ENCODE data around the gene AKTIP.
"Not testable (repeated sequence)": the region's sequence is repeated elsewhere in the genome, so short reads cannot be mapped to it uniquely, and the experiment has no call there.

The AKTIP gene

DNA sequence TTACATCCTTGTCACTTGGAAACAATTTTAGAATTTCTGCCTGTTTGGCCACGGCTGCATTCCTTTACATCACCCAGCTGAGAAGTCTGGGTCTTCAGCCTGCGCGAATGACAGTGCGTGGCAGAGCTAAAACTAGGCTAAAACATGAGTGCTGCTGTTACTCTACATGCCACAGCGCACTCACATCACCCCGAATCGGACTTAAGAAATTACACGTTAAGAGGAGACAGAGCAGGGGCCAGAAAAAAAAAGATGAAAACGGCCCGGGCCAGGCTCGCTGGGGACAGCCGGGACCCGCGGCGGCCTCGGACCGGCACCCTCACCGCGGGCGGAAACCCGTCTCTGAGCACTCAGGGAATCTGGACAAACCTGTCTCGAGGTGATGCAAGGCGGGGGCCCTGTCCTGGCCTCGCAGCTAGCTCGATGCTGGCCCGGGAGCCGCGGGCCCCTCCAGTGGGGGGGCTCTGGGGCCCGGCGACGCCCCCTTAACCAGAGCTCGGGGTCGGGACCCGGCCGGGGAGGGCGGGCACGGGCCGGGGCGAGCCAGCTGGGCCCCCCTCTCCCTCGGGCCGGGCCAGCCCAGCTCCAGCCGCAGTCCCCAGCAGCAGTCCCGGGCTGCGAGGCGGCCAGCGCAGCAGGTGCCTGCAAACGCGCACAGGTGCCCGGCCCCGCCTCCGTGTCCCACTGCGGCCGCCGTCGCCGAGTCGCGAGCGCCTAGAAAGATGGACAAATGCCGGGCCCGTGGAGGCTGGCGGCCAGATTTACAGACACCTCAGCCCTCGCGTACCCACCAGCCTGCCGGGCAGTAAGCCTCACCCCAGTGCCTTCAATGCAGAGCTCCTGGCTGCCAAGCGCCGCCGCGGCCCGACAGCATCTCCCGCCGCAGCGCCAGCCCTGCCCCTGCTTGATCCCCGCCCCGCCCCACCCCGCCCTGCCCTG, at the start of gene AKTIP:
Gene AKTIP (minus strand): TSS at position 879 of the 939 bp plus-strand sequence. CDS start 2,950 bp downstream, outside the sequence.
- no peak for FAIRE-seq
- no peak for DNase-seq (ENCODE audit: insufficient read length, low spot score)
- TF ChIP-seq, protein P1, sequence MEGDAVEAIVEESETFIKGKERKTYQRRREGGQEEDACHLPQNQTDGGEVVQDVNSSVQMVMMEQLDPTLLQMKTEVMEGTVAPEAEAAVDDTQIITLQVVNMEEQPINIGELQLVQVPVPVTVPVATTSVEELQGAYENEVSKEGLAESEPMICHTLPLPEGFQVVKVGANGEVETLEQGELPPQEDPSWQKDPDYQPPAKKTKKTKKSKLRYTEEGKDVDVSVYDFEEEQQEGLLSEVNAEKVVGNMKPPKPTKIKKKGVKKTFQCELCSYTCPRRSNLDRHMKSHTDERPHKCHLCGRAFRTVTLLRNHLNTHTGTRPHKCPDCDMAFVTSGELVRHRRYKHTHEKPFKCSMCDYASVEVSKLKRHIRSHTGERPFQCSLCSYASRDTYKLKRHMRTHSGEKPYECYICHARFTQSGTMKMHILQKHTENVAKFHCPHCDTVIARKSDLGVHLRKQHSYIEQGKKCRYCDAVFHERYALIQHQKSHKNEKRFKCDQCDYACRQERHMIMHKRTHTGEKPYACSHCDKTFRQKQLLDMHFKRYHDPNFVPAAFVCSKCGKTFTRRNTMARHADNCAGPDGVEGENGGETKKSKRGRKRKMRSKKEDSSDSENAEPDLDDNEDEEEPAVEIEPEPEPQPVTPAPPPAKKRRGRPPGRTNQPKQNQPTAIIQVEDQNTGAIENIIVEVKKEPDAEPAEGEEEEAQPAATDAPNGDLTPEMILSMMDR (IDR thresholded peaks at IDR 0.05; ENCODE audit: insufficient read depth, missing control alignments), result no peak

DNA sequence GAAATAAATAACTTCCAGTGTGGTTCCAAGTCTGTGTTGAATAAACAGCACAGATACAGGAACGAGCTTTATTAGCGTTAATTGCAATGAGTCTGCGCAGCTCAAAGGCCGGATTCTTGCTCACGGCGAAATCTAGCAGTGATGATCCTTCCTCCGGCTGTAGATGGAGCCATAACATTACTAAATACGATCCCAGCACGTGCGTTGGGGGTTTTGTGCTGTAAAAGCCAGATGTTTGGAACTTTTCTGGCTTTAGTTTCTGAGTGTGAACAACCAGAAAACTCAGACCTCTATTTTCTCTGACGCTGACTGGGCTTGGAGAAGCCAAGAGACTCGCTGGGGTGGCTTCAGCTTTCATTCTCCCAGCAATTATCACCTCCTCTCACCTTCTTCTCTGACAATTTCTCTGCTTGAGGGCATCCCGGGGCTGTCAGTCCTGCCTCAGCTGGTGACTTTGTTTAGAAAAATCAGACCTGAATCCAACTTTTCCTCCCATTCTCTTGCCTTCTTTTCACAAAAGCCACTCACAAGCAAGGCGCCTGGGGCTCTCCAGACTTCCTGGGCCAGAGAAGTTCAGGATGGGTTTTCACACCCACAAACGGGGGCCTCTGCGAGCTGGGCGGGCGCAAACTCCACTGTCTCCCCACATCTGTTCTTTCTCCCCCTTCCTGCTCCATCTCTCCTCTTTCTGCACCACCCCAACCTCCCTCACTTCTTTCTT, 47.1 kb upstream of the AKTIP start:
- DNase-seq (ENCODE audit: insufficient read length, low spot score) (peak; percentile 26), FAIRE-seq (no peak)
- TF ChIP-seq, protein P1 (IDR thresholded peaks at IDR 0.05; ENCODE audit: insufficient read depth, missing control alignments), result peak; percentile 85

DNA sequence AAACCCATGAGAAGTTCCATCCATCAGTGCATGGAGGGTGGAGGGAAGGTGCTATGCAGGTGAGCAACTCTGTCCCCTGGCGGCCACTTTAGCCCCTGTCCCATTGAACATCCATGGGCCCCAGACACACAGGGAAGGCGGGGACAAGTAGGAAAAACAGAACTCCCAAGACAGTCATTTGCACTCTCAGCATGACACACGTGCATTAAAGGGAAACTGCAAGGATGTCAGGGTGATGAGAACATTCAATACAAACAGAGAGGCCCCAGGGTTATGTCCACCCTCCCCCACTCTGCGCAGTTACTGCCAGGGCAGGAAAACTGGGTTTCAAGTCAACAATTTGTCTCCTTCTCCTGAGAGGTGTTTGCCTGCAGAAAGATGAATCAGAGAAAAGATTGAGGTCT, 44.0 kb upstream of the AKTIP start:
- TF ChIP-seq, protein P1 (IDR thresholded peaks at IDR 0.05; ENCODE audit: insufficient read depth, missing control alignments), result peak; percentile 10
- FAIRE-seq (no peak), DNase-seq (ENCODE audit: insufficient read length, low spot score) (no peak)

DNA sequence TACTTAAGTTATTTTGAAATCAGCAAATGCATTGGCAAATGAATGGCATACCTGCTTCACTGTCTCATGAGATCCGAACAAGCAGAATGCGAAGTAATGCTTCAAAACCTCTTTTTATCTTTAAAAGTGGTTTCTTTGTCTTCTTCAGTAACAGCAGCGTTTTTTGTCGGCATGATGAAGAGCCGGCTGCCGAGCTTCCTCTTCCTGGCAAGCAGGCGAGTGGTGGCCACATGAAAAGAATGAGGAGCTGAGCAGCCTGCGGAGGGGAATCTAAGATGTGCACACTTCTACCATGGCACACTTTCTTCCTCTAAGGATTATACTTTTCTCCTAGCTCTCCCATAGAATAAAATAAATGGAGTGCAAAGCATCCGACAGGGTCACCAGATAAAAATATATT, 42.4 kb upstream of the AKTIP start:
- TF ChIP-seq, protein P1 (IDR thresholded peaks at IDR 0.05; ENCODE audit: insufficient read depth, missing control alignments), result no peak
- DNase-seq (ENCODE audit: insufficient read length, low spot score) (no peak), FAIRE-seq (no peak)

DNA sequence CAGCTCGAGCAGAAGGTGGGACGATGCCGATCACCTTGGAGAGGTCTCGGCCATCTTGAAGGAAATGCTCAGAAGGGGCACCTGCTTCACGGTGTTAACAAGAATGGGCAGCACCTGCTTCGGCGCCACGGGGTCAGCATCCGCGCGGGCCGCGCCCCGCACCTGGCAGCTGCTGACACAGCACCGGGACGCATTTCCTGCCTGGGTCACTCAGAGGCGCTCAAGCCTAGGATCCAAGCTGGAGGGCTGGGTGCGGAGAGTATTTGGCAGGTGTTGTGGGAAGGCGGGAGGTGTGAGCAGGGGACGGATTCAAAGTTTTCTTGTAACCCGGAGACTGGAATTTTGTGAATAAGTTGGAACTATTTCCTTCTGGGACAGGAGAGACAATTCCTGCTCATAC, 39.3 kb upstream of the AKTIP start:
- FAIRE-seq (no peak), DNase-seq (ENCODE audit: insufficient read length, low spot score) (no peak)
- TF ChIP-seq, protein P1 (IDR thresholded peaks at IDR 0.05; ENCODE audit: insufficient read depth, missing control alignments), result no peak

DNA sequence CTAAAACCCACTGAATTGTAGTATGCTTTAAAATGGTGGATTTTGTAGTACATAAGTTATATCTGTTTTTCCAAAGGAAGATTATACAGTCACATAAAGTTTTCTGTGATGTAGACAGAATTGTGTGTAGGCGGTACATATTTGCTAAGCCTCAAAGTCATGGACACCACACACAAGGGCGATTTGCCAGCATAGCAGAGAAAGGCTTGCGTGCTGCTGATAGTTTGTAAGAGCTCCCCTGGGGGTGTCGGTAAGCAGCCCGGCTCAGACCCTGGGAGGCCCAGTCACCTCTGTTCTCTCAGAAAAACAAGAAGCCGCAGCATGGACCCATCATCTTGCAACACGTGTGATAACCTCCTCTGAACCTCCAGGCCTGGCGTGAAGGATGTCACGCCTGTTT, 38.3 kb upstream of the AKTIP start:
- DNase-seq (ENCODE audit: insufficient read length, low spot score) (no peak), FAIRE-seq (no peak)
- TF ChIP-seq, protein P1 (IDR thresholded peaks at IDR 0.05; ENCODE audit: insufficient read depth, missing control alignments), result no peak

DNA sequence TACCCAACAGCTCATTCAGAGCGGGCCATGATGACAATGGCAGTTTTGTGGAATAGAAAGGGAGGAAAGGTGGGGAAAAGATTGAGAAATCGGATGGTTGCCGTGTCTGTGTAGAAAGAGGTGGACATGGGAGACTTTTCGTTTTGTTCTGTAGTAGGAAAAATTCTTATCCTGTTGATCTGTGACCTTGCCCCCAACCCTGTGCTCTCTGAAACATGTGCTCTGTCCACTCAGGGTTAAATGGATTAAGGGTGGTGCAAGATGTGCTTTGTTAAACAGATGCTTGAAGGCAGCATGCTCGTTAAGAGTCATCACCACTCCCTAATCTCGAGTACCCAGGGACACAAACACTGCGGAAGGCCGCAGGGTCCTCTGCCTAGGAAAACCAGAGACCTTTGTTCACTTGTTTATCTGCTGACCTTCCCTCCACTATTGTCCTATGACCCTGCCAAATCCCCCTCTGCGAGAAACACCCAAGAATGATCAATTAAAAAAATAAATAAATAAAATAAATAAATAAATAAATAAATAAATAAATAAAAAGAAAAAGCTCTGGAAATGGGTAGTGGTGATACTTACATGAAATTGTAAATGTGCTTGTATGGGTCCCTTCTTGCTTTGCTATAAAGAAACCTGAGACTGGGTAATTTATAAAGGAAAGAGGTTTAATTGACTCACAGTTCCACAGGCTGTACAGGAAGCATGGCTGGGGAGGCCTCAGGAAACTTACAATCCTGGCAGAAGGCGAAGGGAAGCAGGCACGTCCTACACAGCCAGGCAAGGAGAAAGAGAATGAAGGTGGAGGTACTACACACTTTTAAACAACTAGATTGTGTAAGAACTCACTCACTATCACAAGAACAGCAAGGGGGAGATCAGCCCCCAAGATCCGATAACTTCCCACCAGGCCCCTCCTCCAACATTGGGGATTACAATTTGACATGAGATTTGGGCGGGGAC, 37.0 kb upstream of the AKTIP start:
- not testable (repeated sequence) for FAIRE-seq; DNase-seq (ENCODE audit: insufficient read length, low spot score)

DNA sequence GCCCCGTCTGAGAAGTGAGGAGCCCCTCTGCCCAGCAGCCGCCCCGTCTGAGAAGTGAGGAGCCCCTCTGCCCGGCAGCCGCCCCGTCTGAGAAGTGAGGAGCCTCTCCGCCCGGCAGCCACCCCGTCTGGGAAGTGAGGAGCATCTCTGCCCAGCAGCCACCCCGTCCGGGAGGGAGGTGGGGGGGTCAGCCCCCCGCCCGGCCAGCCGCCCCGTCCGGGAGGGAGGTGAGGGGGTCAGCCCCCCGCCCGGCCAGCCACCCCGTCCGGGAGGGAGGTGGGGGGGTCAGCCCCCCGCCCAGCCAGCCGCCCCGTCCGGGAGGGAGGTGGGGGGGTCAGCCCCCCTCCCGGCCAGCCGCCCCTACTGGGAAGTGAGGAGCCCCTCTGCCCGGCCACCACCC, 36.3 kb upstream of the AKTIP start:
- FAIRE-seq; DNase-seq (ENCODE audit: insufficient read length, low spot score): not testable (repeated sequence)

Data from D721Med (cell line).